ENCODE measurements around the gene GSPT1.

GRCh38 chr16:11835891-11836649 lies 79.7 kb downstream of the GSPT1 start:
- TF ChIP-seq, protein P1, sequence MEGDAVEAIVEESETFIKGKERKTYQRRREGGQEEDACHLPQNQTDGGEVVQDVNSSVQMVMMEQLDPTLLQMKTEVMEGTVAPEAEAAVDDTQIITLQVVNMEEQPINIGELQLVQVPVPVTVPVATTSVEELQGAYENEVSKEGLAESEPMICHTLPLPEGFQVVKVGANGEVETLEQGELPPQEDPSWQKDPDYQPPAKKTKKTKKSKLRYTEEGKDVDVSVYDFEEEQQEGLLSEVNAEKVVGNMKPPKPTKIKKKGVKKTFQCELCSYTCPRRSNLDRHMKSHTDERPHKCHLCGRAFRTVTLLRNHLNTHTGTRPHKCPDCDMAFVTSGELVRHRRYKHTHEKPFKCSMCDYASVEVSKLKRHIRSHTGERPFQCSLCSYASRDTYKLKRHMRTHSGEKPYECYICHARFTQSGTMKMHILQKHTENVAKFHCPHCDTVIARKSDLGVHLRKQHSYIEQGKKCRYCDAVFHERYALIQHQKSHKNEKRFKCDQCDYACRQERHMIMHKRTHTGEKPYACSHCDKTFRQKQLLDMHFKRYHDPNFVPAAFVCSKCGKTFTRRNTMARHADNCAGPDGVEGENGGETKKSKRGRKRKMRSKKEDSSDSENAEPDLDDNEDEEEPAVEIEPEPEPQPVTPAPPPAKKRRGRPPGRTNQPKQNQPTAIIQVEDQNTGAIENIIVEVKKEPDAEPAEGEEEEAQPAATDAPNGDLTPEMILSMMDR (IDR thresholded peaks at IDR 0.05; ENCODE audit: insufficient read depth, low read length, poor library complexity, severe bottlenecking), result no peak
- TF ChIP-seq EZH2phosphoT487 (conservative IDR thresholded peaks at IDR 0.05; ENCODE audit: low read length), result no peak
